SK-N-SH (cell line): ENCODE data around the gene ASTN2. TPM values are rescaled to one million over a fixed set of nuclear protein-coding genes. Genes with fewer than 3 reads are reported as not detected.

Experiments used
- CTCF ChIA-PET: fragments of 300-600, 350-600 bp; formaldehyde crosslinking; extraction: SDS; loops from one replicate; lab custom pipeline; 2021; lab: Yijun Ruan, JAX
- POLR2A ChIA-PET: fragments of 350-600 bp; sonication (Branson Sonifier 250); formaldehyde crosslinking; extraction: SDS; loops from one replicate; lab custom pipeline; 2020; ENCODE audit warnings: antibody characterized with exemption, inconsistent platforms; lab: Yijun Ruan, JAX
- DNase-seq: peaks from one replicate; pipeline ENCODE4 v3.0.0; 2012
- H2AFZ ChIP-seq: fragments of 200-600 bp; sonication (generic); 2 replicates; pipeline ENCODE4 v1.8.1; 2016; ENCODE audit warnings: antibody characterized with exemption, mild to moderate bottlenecking, low read depth
- H3F3A ChIP-seq: fragments of 200-600 bp; sonication (generic); replicated peaks from 2 replicates; pipeline ENCODE3; 2016; ENCODE audit warnings: antibody characterized with exemption, mild to moderate bottlenecking; ENCODE audit not compliant: insufficient read depth
- H3K27ac ChIP-seq, 2 experiments: fragments of 200-500 bp in 1 of 2; fragments of 200-600 bp in 1 of 2; sonication (Bioruptor generic) in 1 of 2; sonication (generic), shearing (Covaris generic) in 1 of 2; 2 replicates each; pipeline versions ENCODE4 v1.5.1 to v1.6.1; 2014 to 2016; ENCODE audit warnings: low read depth in 2 of 2, inconsistent platforms in 1 of 2, low read length in 1 of 2, mild to moderate bottlenecking in 1 of 2, mixed read lengths in 1 of 2
- H3K27me3 ChIP-seq: fragments of 200-600 bp; sonication (generic), shearing (Covaris generic); 2 replicates; pipeline ENCODE4 v1.6.1; 2016; ENCODE audit warnings: mixed run types; ENCODE audit not compliant: insufficient read depth
- H3K36me3 ChIP-seq, 2 experiments: fragments of 200-500 bp in 1 of 2; fragments of 200-600 bp in 1 of 2; sonication (Bioruptor generic) in 1 of 2; sonication (generic) in 1 of 2; replicated peaks in 1 of 2; 2 replicates each; pipeline versions ENCODE3 to v1.5.1; 2014 to 2016; ENCODE audit warnings: low read length in 1 of 2, mild to moderate bottlenecking in 1 of 2; ENCODE audit not compliant: insufficient read depth in 2 of 2, control insufficient read depth in 1 of 2
- H3K4me1 ChIP-seq, 2 experiments: fragments of 200-500 bp in 1 of 2; fragments of 200-600 bp in 1 of 2; sonication (Bioruptor generic) in 1 of 2; sonication (generic), shearing (Covaris generic) in 1 of 2; 2 replicates each; pipeline versions ENCODE4 v1.5.1 to v1.6.1; 2014 to 2016; ENCODE audit warnings: low read depth in 1 of 2, low read length in 1 of 2, mixed run types in 1 of 2; ENCODE audit not compliant: insufficient read depth in 2 of 2, control insufficient read depth in 1 of 2
- H3K4me2 ChIP-seq: fragments of 200-600 bp; sonication (generic), shearing (Covaris generic); 2 replicates; pipeline ENCODE4 v1.6.1; 2017; ENCODE audit warnings: mixed run types
- H3K4me3 ChIP-seq, 2 experiments: fragments of 200-500 bp in 1 of 2; fragments of 200-600 bp in 1 of 2; sonication (Bioruptor generic) in 1 of 2; sonication (generic), shearing (Covaris generic) in 1 of 2; 2 replicates each; pipeline versions ENCODE4 v1.5.1 to v1.8.1; 2014 to 2016; ENCODE audit warnings: low read depth in 2 of 2, inconsistent platforms in 1 of 2, low read length in 1 of 2, mild to moderate bottlenecking in 1 of 2, mixed read lengths in 1 of 2, moderate library complexity in 1 of 2
- H3K79me2 ChIP-seq: fragments of 200-600 bp; sonication (generic); 2 replicates; pipeline ENCODE4 v1.8.1; 2017; ENCODE audit warnings: mild to moderate bottlenecking; ENCODE audit not compliant: insufficient read depth
- H3K9ac ChIP-seq: fragments of 200-600 bp; sonication (generic); 2 replicates; pipeline ENCODE4 v1.6.1; 2017; ENCODE audit warnings: mixed run types
- H3K9me2 ChIP-seq: fragments of 200-600 bp; sonication (generic); 2 replicates; pipeline ENCODE4 v1.6.1; 2017; ENCODE audit warnings: mixed run types
- H3K9me3 ChIP-seq: fragments of 200-600 bp; sonication (generic); 2 replicates; pipeline ENCODE4 v1.6.1; 2017; ENCODE audit warnings: mixed run types, mild to moderate bottlenecking, moderate library complexity
- H4K20me1 ChIP-seq: fragments of 200-600 bp; sonication (generic); 2 replicates; pipeline ENCODE4 v1.6.1; 2017; ENCODE audit warnings: mild to moderate bottlenecking, mixed run types; ENCODE audit not compliant: insufficient read depth
- FOXM1 ChIP-seq: IDR thresholded peaks from 2 replicates; pipeline ENCODE4 v1.4.0; 2012; ENCODE audit warnings: low read depth, mild to moderate bottlenecking
- MXI1 ChIP-seq: IDR thresholded peaks from 2 replicates; pipeline ENCODE4 v1.6.1; 2012; ENCODE audit warnings: mild to moderate bottlenecking, low read depth, low read length, improper control_type of control experiment
- RFX5 ChIP-seq: IDR thresholded peaks from 2 replicates; pipeline ENCODE4 v1.6.1; 2012; ENCODE audit warnings: mild to moderate bottlenecking, improper control_type of control experiment, low read length
- USF2 ChIP-seq: fragments of 150-350 bp; IDR thresholded peaks from 2 replicates; pipeline ENCODE4 v1.6.1; 2017; ENCODE audit warnings: antibody characterized with exemption, low read length, low read depth, borderline replicate concordance
- WGBS: methylation state at CpG from one replicate; pipeline ENCODE4 v1.1.6; 2017; ENCODE audit warnings: low lambda C conversion rate; 5-methylcytosine and 5-hydroxymethylcytosine counted together
- polyA plus RNA-seq, 3 experiments: library from polyadenylated mRNA; depleted of rRNA; stranded (reverse); fragments of >200 nt; gene quantifications; 2 replicates each; pipeline ENCODE4 v1.2.3, GENCODE V29; 2012
- TF ChIP-seq, protein P1 (sequence below): IDR thresholded peaks from 2 replicates; pipeline ENCODE4 v1.4.0; 2012; ENCODE audit warnings: low read depth
- TF ChIP-seq, protein P2 (sequence below): IDR thresholded peaks from 2 replicates; pipeline ENCODE4 v1.6.1; 2012; ENCODE audit warnings: mild to moderate bottlenecking, low read depth, low read length, moderate library complexity

ASTN2 gene
- polyA plus RNA-seq, 1 of the 3 experiments (the other 2 are of a cell fraction) = 6.6 TPM

DNA sequence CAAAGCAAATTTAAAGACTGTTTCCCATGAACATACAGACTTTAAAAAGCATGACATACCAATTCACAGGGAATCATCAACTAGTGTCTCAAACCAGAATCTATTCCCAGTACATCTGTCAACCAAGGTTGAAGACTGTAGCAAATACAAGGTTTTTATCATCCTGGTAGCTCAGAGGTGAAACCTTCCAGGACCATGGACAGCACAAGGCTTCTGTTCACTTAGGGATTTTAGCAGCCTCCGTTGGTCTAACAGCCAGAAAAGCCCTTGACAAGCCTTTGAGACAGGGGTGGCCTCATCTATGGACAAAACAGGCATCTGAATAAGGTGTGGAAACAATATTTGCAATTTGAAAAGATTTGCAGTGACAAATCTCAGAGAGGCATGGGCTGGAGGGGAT, 608.8 kb downstream of the ASTN2 start:
- POLR2A ChIA-PET = no interaction called here
- 13% methylated on average over 1 of the region's 1 CpG for WGBS
- no peaks in the 10 kb centered on the region for H3K27me3 ChIP-seq

DNA sequence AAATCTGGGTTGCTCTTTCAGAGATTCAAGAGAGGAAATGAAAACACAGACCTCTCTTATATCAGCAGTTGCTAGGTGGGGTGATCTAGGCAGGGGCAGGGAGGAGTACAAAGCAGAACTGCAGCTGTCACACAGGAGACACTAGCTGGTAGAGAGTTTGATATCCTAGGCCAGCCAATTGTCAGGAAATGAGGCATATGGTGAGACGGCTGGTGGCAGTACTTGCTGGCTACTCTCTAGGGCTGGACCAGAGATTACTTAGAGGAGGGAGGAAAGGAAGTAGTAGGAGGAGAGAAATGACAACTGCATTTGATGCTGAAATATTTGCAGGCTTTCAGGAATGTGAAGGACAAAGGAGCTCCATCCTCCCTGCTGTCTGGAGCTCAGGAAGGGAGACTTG, 614.0 kb downstream of the ASTN2 start:
- no peak overlapping the region for H3K4me3 ChIP-seq
- H3K27me3 ChIP-seq = no peaks in the 10 kb centered on the region
- H3K9me2 ChIP-seq = no peaks in the 10 kb centered on the region
- no peaks in the 10 kb centered on the region for H4K20me1 ChIP-seq
- no peaks in the 10 kb centered on the region for H3K9me3 ChIP-seq
- H3K9ac ChIP-seq = no peak overlapping the region
- TF ChIP-seq FOXM1 (no peak), RFX5 (peak; percentile 75)
- no peak overlapping the region for H3K27ac ChIP-seq
- WGBS = 6% methylated on average over 1 of the region's 1 CpG
- peaks cover 0 to 3% of the 10 kb centered on the region in 2 experiments for H3K36me3 ChIP-seq
- H3K4me2 ChIP-seq = no peak overlapping the region
- POLR2A ChIA-PET = no interaction called here
- H2AFZ ChIP-seq = no peak overlapping the region
- H3K79me2 ChIP-seq = no peaks in the 10 kb centered on the region
- no peak for DNase-seq
- H3K4me1 ChIP-seq = peaks cover 0 to under 1% of the 10 kb centered on the region in 2 experiments; a peak in 1 of 4 replicates
- CTCF ChIA-PET = interaction anchor here (1.5 kb wide), 1 partner anchor 10 kb away, joined by 8 read pairs; no protein-coding TSS in a partner anchor
- no peaks in the 10 kb centered on the region for H3F3A ChIP-seq

More for the DNA sequence above, 608.8 kb downstream of the ASTN2 start:
- no peaks in the 10 kb centered on the region for H3F3A ChIP-seq
- no peak overlapping the region for H3K4me3 ChIP-seq
- H3K27ac ChIP-seq = no peak overlapping the region
- CTCF ChIA-PET = no interaction called here
- no peaks in the 10 kb centered on the region for H3K79me2 ChIP-seq
- no peaks in the 10 kb centered on the region for H3K9me3 ChIP-seq
- no peak overlapping the region for H3K9ac ChIP-seq
- DNase-seq = no peak
- no peaks in the 10 kb centered on the region for H3K4me1 ChIP-seq
- peaks cover 0 to 3% of the 10 kb centered on the region in 2 experiments for H3K36me3 ChIP-seq
- H3K4me2 ChIP-seq = no peak overlapping the region
- no peaks in the 10 kb centered on the region for H4K20me1 ChIP-seq
- TF ChIP-seq, protein P1, sequence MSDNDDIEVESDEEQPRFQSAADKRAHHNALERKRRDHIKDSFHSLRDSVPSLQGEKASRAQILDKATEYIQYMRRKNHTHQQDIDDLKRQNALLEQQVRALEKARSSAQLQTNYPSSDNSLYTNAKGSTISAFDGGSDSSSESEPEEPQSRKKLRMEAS = no peak
- no peak for TF ChIP-seq USF2
- no peak for TF ChIP-seq MXI1
- TF ChIP-seq, protein P2, sequence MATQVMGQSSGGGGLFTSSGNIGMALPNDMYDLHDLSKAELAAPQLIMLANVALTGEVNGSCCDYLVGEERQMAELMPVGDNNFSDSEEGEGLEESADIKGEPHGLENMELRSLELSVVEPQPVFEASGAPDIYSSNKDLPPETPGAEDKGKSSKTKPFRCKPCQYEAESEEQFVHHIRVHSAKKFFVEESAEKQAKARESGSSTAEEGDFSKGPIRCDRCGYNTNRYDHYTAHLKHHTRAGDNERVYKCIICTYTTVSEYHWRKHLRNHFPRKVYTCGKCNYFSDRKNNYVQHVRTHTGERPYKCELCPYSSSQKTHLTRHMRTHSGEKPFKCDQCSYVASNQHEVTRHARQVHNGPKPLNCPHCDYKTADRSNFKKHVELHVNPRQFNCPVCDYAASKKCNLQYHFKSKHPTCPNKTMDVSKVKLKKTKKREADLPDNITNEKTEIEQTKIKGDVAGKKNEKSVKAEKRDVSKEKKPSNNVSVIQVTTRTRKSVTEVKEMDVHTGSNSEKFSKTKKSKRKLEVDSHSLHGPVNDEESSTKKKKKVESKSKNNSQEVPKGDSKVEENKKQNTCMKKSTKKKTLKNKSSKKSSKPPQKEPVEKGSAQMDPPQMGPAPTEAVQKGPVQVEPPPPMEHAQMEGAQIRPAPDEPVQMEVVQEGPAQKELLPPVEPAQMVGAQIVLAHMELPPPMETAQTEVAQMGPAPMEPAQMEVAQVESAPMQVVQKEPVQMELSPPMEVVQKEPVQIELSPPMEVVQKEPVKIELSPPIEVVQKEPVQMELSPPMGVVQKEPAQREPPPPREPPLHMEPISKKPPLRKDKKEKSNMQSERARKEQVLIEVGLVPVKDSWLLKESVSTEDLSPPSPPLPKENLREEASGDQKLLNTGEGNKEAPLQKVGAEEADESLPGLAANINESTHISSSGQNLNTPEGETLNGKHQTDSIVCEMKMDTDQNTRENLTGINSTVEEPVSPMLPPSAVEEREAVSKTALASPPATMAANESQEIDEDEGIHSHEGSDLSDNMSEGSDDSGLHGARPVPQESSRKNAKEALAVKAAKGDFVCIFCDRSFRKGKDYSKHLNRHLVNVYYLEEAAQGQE = peak; percentile 92
- no peak overlapping the region for H2AFZ ChIP-seq
- no peaks in the 10 kb centered on the region for H3K9me2 ChIP-seq
